ENCODE results near the gene CAB39. TPM values are rescaled to one million over a fixed set of nuclear protein-coding genes. Genes with fewer than 3 reads are reported as not detected.
A peak's percentile ranks its signal among the peaks of the same experiment; 100 is the strongest.

Gene CAB39
- total and polyA plus RNA-seq, 8 donors, result 9.9 to 41.6 (median 21.0) TPM

- Histone ChIP-seq H3K9me3 (no peaks in the 10 kb centered on the region), H3K4me3 (no peak overlapping the region), H3K4me1 (no peaks in the 10 kb centered on the region), H3K27me3 (peaks cover 0 to 4% (median 0%) of the 10 kb centered on the region in 4 donors), H3K27ac (no peak overlapping the region), H3K36me3 (no peaks in the 10 kb centered on the region)
- FAIRE-seq, result no peak
- no peak for DNase-seq
- ATAC-seq, result no peak
- 94 to 95% methylated on average over 6 of the region's 6 CpGs for WGBS, 2 donors
- TF ChIP-seq, protein P1, sequence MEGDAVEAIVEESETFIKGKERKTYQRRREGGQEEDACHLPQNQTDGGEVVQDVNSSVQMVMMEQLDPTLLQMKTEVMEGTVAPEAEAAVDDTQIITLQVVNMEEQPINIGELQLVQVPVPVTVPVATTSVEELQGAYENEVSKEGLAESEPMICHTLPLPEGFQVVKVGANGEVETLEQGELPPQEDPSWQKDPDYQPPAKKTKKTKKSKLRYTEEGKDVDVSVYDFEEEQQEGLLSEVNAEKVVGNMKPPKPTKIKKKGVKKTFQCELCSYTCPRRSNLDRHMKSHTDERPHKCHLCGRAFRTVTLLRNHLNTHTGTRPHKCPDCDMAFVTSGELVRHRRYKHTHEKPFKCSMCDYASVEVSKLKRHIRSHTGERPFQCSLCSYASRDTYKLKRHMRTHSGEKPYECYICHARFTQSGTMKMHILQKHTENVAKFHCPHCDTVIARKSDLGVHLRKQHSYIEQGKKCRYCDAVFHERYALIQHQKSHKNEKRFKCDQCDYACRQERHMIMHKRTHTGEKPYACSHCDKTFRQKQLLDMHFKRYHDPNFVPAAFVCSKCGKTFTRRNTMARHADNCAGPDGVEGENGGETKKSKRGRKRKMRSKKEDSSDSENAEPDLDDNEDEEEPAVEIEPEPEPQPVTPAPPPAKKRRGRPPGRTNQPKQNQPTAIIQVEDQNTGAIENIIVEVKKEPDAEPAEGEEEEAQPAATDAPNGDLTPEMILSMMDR (IDR thresholded peaks at IDR 0.05), result no peak
- intact Hi-C loops (cut with DNase I), result loop anchor here in 1 of 3 donors (5.0 kb wide), 1 partner anchor 141 kb away; no protein-coding TSS in a partner anchor
Observed at GRCh38 chr2:230846360-230846759, 133.7 kb downstream of the CAB39 start.

DNA sequence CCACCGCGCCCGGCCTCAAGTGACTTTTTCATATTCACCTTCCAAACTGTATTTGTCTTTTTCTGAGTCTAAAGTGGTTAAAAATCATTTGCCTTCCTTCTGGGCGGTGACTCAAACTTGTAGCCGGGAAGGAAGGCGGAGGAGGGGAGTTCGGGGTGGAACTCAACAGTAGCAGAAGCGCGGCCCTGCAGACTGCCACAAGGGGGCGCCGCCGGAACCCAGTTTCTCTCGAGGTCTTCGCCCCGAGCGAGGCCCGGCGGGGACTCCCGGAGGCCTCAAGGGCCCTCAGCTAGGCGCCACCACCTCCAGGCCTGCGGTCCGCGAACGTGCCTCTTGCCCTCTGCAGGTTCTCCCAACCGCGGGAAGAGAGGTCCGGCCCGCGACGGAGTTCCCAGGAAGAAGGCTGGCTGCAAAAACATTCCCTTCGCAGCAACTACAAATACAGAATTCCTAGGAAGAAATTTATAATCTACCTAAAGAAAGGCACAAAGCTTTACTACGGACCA lies 135.3 kb downstream of the CAB39 start:
- FAIRE-seq, result no peak
- ATAC-seq, result peak; percentile 89 to 99 (median 96)
- WGBS, 2 donors, result 13% methylated on average over 29 to 32 of the region's 32 CpGs
- Histone ChIP-seq H3K4me1 (no peaks in the 10 kb centered on the region), H3K27me3 (peaks cover 0 to 4% (median 0%) of the 10 kb centered on the region in 4 donors), H3K36me3 (no peaks in the 10 kb centered on the region), H3K27ac (no peak overlapping the region), H3K4me3 (no peak overlapping the region), H3K9me3 (no peaks in the 10 kb centered on the region)
- intact Hi-C loops (cut with DNase I), result loop anchor here in 1 of 3 donors (5.0 kb wide), 1 partner anchor 139 kb away; no protein-coding TSS in a partner anchor
- DNase-seq, result peak; percentile 65 to 96 (median 81)
- TF ChIP-seq, protein P1 (IDR thresholded peaks at IDR 0.05), result peak; percentile 69 to 85 (median 78)

DNA sequence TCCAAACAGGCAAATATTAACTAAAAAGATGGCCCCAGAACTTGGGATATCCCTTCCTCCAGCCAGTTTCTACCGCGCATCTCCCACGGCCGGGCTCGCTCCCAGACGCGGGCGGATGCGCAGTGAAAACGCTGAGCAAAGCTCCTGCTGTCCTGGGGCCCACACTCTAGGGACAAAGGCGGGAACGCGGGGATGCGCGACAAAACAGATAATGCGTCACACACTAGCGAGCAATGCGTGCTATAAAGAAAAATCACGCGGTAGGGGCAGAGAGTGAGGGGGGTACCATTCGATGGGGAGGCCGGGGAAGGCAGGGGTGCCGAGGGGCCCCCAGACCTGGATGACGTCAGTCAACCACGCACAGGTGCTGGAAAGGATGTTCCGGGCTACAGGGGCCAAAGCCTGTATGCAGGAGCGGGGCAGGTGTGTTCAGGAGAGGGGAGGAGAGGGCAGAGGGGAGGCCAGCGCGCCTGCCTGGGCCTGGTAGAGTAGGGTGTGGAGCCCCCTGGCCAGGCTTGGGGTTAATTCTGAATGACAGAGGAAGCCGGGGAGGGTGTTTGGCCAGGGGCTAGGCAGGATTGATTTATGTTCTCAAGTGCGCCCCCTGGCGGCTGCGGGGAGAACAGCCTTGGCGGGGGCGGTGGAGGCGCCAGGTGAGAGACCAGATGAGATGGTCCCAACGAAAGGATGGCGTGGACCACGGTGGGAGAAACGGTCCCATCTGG lies 137.2 kb downstream of the CAB39 start:
- intact Hi-C loops (cut with DNase I), result loop anchor here in 1 of 3 donors (5.0 kb wide), 1 partner anchor 138 kb away; no protein-coding TSS in a partner anchor
- peaks cover 0 to 4% (median 2%) of the 10 kb centered on the region in 4 donors for H3K27me3 ChIP-seq
- H3K36me3 ChIP-seq, result no peaks in the 10 kb centered on the region
- 61 to 62% methylated on average over 40 of the region's 40 CpGs for WGBS, 2 donors
- H3K4me3 ChIP-seq, result no peak overlapping the region
- FAIRE-seq, result no peak
- TF ChIP-seq, protein P1 (IDR thresholded peaks at IDR 0.05), result peak; percentile 67 to 87 (median 80)
- ATAC-seq, result peak; percentile 42 to 69 (median 56)
- H3K9me3 ChIP-seq, result no peaks in the 10 kb centered on the region
- DNase-seq, result peak in 3 of 6 donors; percentile 54 to 81 (median 67)
- H3K27ac ChIP-seq, result no peak overlapping the region
- H3K4me1 ChIP-seq, result no peaks in the 10 kb centered on the region

- Histone ChIP-seq H3K27ac (no peak overlapping the region), H3K9me3 (no peaks in the 10 kb centered on the region), H3K4me3 (no peak overlapping the region), H3K36me3 (no peaks in the 10 kb centered on the region), H3K4me1 (no peaks in the 10 kb centered on the region), H3K27me3 (peaks cover 0 to 4% (median 2%) of the 10 kb centered on the region in 4 donors)
- ATAC-seq (no peak), FAIRE-seq (no peak), DNase-seq (no peak)
- intact Hi-C loops (cut with DNase I), result no loop called here
- 33 to 43% methylated on average over 7 of the region's 7 CpGs for WGBS, 2 donors
- TF ChIP-seq, protein P1 (IDR thresholded peaks at IDR 0.05), result peak in 2 of 4 donors; percentile 1 to 14
Observed at GRCh38 chr2:230850358-230850658, 137.7 kb downstream of the CAB39 start.

GRCh38 chr2:230852113-230852512 lies 139.5 kb downstream of the CAB39 start:
- 66 to 78% methylated on average over 4 of the region's 4 CpGs for WGBS, 2 donors

More at GRCh38 chr2:230852113-230852512, 139.5 kb downstream of the CAB39 start:
- Histone ChIP-seq H3K36me3 (no peaks in the 10 kb centered on the region), H3K27ac (no peak overlapping the region), H3K9me3 (no peaks in the 10 kb centered on the region), H3K4me3 (no peak overlapping the region), H3K4me1 (no peaks in the 10 kb centered on the region), H3K27me3 (peaks cover 0 to 4% (median 2%) of the 10 kb centered on the region in 4 donors)
- ATAC-seq (no peak), DNase-seq (no peak), FAIRE-seq (no peak)
- intact Hi-C loops (cut with DNase I), result no loop called here
- TF ChIP-seq, protein P1 (IDR thresholded peaks at IDR 0.05), result no peak
